ENCODE data around the gene GMDS. TPM values are rescaled to one million over a fixed set of nuclear protein-coding genes. Genes with fewer than 3 reads are reported as not detected.

The GMDS gene
- total and polyA plus RNA-seq, 2 of the 13 experiments (the other 11 are each of a cell fraction or from before 2014, with no cell fraction given) = 64.4 to 112 TPM

DNA sequence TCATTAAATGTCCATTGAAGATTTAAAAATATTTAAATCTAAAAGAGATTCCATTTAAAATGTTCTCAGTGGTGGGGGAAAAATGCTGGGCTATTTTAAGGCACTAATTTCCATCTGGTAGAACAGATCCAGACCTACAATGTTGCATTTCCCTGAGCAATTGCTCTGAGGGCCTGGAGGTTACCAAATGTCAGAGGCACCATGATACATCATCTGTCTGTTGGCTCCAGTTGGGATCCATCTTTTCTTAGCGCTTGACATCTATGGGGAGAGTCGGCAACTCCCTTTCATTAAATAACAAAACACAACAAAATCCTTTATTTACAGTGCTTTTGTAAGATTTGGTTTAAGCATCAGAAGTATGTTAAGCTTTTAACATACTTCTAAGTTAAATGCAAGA lies 411.2 kb downstream of the GMDS start (continued):
- TF ChIP-seq, protein P1, sequence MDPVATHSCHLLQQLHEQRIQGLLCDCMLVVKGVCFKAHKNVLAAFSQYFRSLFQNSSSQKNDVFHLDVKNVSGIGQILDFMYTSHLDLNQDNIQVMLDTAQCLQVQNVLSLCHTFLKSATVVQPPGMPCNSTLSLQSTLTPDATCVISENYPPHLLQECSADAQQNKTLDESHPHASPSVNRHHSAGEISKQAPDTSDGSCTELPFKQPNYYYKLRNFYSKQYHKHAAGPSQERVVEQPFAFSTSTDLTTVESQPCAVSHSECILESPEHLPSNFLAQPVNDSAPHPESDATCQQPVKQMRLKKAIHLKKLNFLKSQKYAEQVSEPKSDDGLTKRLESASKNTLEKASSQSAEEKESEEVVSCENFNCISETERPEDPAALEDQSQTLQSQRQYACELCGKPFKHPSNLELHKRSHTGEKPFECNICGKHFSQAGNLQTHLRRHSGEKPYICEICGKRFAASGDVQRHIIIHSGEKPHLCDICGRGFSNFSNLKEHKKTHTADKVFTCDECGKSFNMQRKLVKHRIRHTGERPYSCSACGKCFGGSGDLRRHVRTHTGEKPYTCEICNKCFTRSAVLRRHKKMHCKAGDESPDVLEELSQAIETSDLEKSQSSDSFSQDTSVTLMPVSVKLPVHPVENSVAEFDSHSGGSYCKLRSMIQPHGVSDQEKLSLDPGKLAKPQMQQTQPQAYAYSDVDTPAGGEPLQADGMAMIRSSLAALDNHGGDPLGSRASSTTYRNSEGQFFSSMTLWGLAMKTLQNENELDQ (CRISPR knock-in tag; IDR thresholded peaks at IDR 0.05; ENCODE audit: borderline replicate concordance) = no peak
- TF ChIP-seq PAXIP1 (CRISPR knock-in tag; conservative IDR thresholded peaks at IDR 0.05) = no peak
- TF ChIP-seq TSC22D2 (CRISPR knock-in tag; IDR thresholded peaks at IDR 0.05; ENCODE audit: borderline replicate concordance) = no peak
- TF ChIP-seq KMT2A (CRISPR knock-in tag; IDR thresholded peaks at IDR 0.05) = no peak
- no peak for TF ChIP-seq ZFP82 (CRISPR knock-in tag; IDR thresholded peaks at IDR 0.05; ENCODE audit: borderline replicate concordance)
- no peak for TF ChIP-seq PHF5A (CRISPR knock-in tag; IDR thresholded peaks at IDR 0.05; ENCODE audit: low read depth, unreplicated experiment)
- TF ChIP-seq GLMP (CRISPR knock-in tag; IDR thresholded peaks at IDR 0.05; ENCODE audit: borderline replicate concordance) = no peak
- no peak for TF ChIP-seq KAT2B (IDR thresholded peaks at IDR 0.05; ENCODE audit: borderline replicate concordance, low read depth, low read length)
- no peak for TF ChIP-seq ZNF549 (CRISPR knock-in tag; IDR thresholded peaks at IDR 0.05)
- TF ChIP-seq ZNF33B (CRISPR knock-in tag; IDR thresholded peaks at IDR 0.05) = no peak
- no peak for TF ChIP-seq YY1 (IDR thresholded peaks at IDR 0.05; ENCODE audit: insufficient read depth, insufficient replicate concordance, low read depth, low read length)
- TF ChIP-seq EED (CRISPR knock-in tag; IDR thresholded peaks at IDR 0.05) = no peak
- no peak for TF ChIP-seq SETDB1 (CRISPR knock-in tag; IDR thresholded peaks at IDR 0.05; ENCODE audit: borderline replicate concordance)
